GM12878 (cell line): Measurements from ENCODE around the gene NIPA2. TPM values are rescaled to one million over a fixed set of nuclear protein-coding genes. Genes with fewer than 3 reads are reported as not detected.

Source experiments
- ATF2 ChIP-seq: IDR thresholded peaks from 2 replicates; pipeline ENCODE4 v1.6.1; 2012; ENCODE audit warnings: low read length, inconsistent platforms
- EZH2 ChIP-seq: IDR thresholded peaks from 2 replicates; pipeline ENCODE4 v1.6.1; 2012; ENCODE audit warnings: low read depth, mild to moderate bottlenecking, control low read depth, inconsistent platforms, low read length, borderline replicate concordance; ENCODE audit not compliant: control insufficient read depth
- SKIL ChIP-seq: fragments of 450-650 bp; IDR thresholded peaks from 2 replicates; pipeline ENCODE4 v1.6.1; 2017; ENCODE audit warnings: mild to moderate bottlenecking, low read depth, inconsistent platforms; ENCODE audit not compliant: poor library complexity, severe bottlenecking
- ZBTB33 ChIP-seq: fragments of 450-650 bp; IDR thresholded peaks from 2 replicates; pipeline ENCODE4 v1.6.1; 2017; ENCODE audit warnings: mild to moderate bottlenecking
- polyA plus RNA-seq, 11 experiments: library from polyadenylated mRNA; depleted of rRNA in 4 of 11; unstranded in 6 of 11; stranded (reverse) in 5 of 11; fragments of >200 nt; fragmentation: Nextera tagmentation in 4 of 11; fragmentation: Illumina TruSeq in 1 of 11; extraction: Ambion mirVana in 4 of 11; extraction: Trizol in 1 of 11; gene quantifications; 1 replicate in 1 of 11; 2 replicates in 10 of 11; pipeline versions ENCODE4 v1.2.1 to v1.2.3, GENCODE V29; 2011 to 2016; ENCODE audit warnings: inconsistent platforms in 2 of 11, missing spikeins in 2 of 11, low read depth in 1 of 11
- total RNA-seq, 4 experiments: library from RNA; depleted of rRNA in 3 of 4; stranded (reverse); fragments of >200 nt in 3 of 4; fragmentation: Illumina TruSeq in 1 of 4; extraction: Trizol in 1 of 4; gene quantifications; 2 replicates each; pipeline versions ENCODE4 v1.2.1 to v1.2.3, GENCODE V29; 2013 to 2021

The NIPA2 gene
- total and polyA plus RNA-seq, 10 of the 15 experiments (the other 5 are each of a cell fraction or from before 2014, with no cell fraction given), result 24.4 to 159 (median 96.5) TPM

GRCh38 chr15:22913646-22914380 is 75.3 kb downstream of the NIPA2 start (continued):
- TF ChIP-seq SKIL (no peak), EZH2 (no peak), ZBTB33 (no peak), ATF2 (no peak)
- TF ChIP-seq, all 136 proteins: peak for 0
